GM12878 (cell line): ENCODE measurements around the gene ASB7. TPM values are rescaled to one million over a fixed set of nuclear protein-coding genes. Genes with fewer than 3 reads are reported as not detected.

Source experiments
- ATAC-seq: fragments of 200-7000 bp; cut with Tn5 transposase; 3 replicates; pipeline ENCODE4 v1.9.1; 2020; ENCODE audit warnings: mild to moderate bottlenecking, moderate library complexity
- BruUV-seq: library from RNA; stranded (reverse); fragments of 400-500 nt; replicated peaks from 2 replicates; lab custom pipeline; 2021; lab: Mats Ljungman, UMichigan
- CTCF ChIA-PET: fragments of 300-600 bp; sonication (Branson Sonifier 250); formaldehyde crosslinking; extraction: SDS; loops from one replicate; lab custom pipeline; 2021; ENCODE audit warnings: inconsistent platforms; lab: Yijun Ruan, JAX
- POLR2A ChIA-PET: fragments of 350-600 bp; formaldehyde crosslinking; extraction: SDS; loops from one replicate; lab custom pipeline; 2021; ENCODE audit warnings: inconsistent platforms; lab: Charles Lee
- RAD21 ChIA-PET: fragments of 300-600 bp; sonication (Branson Sonifier 250); formaldehyde crosslinking; loops from one replicate; lab custom pipeline; 2023; ENCODE audit warnings: antibody characterized with exemption; ENCODE audit not compliant: unreplicated experiment; lab: Charles Lee
- SMC1A ChIA-PET: fragments of 300-600 bp; sonication (Branson Sonifier 250); formaldehyde crosslinking; loops from one replicate; lab custom pipeline; 2023; ENCODE audit not compliant: unreplicated experiment, uncharacterized antibody; lab: Charles Lee
- DNase-seq: peaks from one replicate; pipeline ENCODE4 v3.0.0-alpha.2; 2011; ENCODE audit warnings: low read depth, low spot score
- FAIRE-seq: peaks from 3 replicates; lab custom pipeline; 2011; peaks lifted over from hg19 to GRCh38; lab: Jason Lieb, UNC
- H2AFZ ChIP-seq: 2 replicates; pipeline ENCODE4 v1.6.0; 2011; ENCODE audit warnings: low read depth, low read length, control low read depth; ENCODE audit not compliant: control insufficient read depth
- H3K27ac ChIP-seq: 2 replicates; pipeline ENCODE4 v1.5.1; 2011; ENCODE audit warnings: control low read depth; ENCODE audit not compliant: control insufficient read depth, insufficient read depth
- H3K27me3 ChIP-seq, 2 experiments: replicated peaks in 1 of 2; 2 replicates each; pipeline versions ENCODE4 v1.6.0 to v1.6.1; 2011; ENCODE audit warnings: low read length in 1 of 2; ENCODE audit not compliant: control insufficient read depth in 2 of 2, insufficient read depth in 2 of 2
- H3K36me3 ChIP-seq, 2 experiments: 2 replicates each; pipeline ENCODE4 v1.5.1; 2011; ENCODE audit warnings: low read length in 1 of 2; ENCODE audit not compliant: control insufficient read depth in 2 of 2, insufficient read depth in 2 of 2
- H3K4me1 ChIP-seq: 2 replicates; pipeline ENCODE4 v1.6.1; 2011; ENCODE audit warnings: mild to moderate bottlenecking, low read length, moderate library complexity, mixed read lengths; ENCODE audit not compliant: control insufficient read depth, insufficient read depth
- H3K4me2 ChIP-seq: 2 replicates; pipeline ENCODE4 v1.6.0; 2011; ENCODE audit warnings: control low read depth; ENCODE audit not compliant: control insufficient read depth, insufficient read depth
- H3K4me3 ChIP-seq: fragments of 200-600 bp; sonication (generic); 2 replicates; pipeline ENCODE4 v1.5.1; 2016
- H3K79me2 ChIP-seq: 2 replicates; pipeline ENCODE4 v1.6.0; 2011; ENCODE audit warnings: low read length; ENCODE audit not compliant: control insufficient read depth, insufficient read depth
- H3K9ac ChIP-seq: 2 replicates; pipeline ENCODE4 v1.8.0; 2011; ENCODE audit warnings: low read length, control low read depth, mixed read lengths; ENCODE audit not compliant: control insufficient read depth, insufficient read depth
- H3K9me3 ChIP-seq: replicated peaks from 3 replicates; pipeline ENCODE4 v1.5.1; 2011; ENCODE audit warnings: mild to moderate bottlenecking, low read length; ENCODE audit not compliant: control insufficient read depth, insufficient read depth
- H4K20me1 ChIP-seq: 2 replicates; pipeline ENCODE4 v1.6.0; 2011; ENCODE audit not compliant: control insufficient read depth, insufficient read depth
- ATF3 ChIP-seq: IDR thresholded peaks from 2 replicates; pipeline ENCODE4 v1.6.1; 2011; ENCODE audit warnings: low read depth, mild to moderate bottlenecking, low read length, moderate library complexity, borderline replicate concordance; ENCODE audit errors: extremely low read depth
- EP300 ChIP-seq, 2 experiments: fragments of 150-350 bp in 1 of 2; IDR thresholded peaks; 2 replicates each; pipeline ENCODE4 v1.6.1; 2011 to 2012; ENCODE audit warnings: low read depth in 2 of 2, low read length in 2 of 2, borderline replicate concordance in 1 of 2, improper control_type of control experiment in 1 of 2, inconsistent platforms in 1 of 2; ENCODE audit not compliant: control insufficient read depth in 1 of 2
- GABPA ChIP-seq: IDR thresholded peaks from 2 replicates; pipeline ENCODE4 v1.6.1; 2014; ENCODE audit warnings: antibody characterized with exemption, low read depth, mild to moderate bottlenecking, inconsistent platforms
- HCFC1 ChIP-seq: fragments of 150-350 bp; IDR thresholded peaks from 2 replicates; pipeline ENCODE4 v1.6.1; 2014; ENCODE audit warnings: low read length
- IKZF1 ChIP-seq: fragments of 450-650 bp; conservative IDR thresholded peaks from 2 replicates; pipeline ENCODE4 v1.6.1; 2017; ENCODE audit warnings: antibody characterized with exemption, mild to moderate bottlenecking
- KLF5 ChIP-seq: fragments of 450-650 bp; IDR thresholded peaks from 2 replicates; pipeline ENCODE4 v1.6.1; 2014; ENCODE audit warnings: mild to moderate bottlenecking; ENCODE audit not compliant: partially characterized antibody
- MEF2B ChIP-seq: fragments of 450-650 bp; IDR thresholded peaks from 2 replicates; pipeline ENCODE4 v1.6.1; 2018; ENCODE audit warnings: mild to moderate bottlenecking, moderate library complexity; ENCODE audit not compliant: partially characterized antibody, poor library complexity, severe bottlenecking
- NR2C2 ChIP-seq: IDR thresholded peaks from 2 replicates; pipeline ENCODE4 v1.6.1; 2011; ENCODE audit warnings: borderline replicate concordance, low read depth; ENCODE audit not compliant: control insufficient read depth, insufficient read length
- POLR2A ChIP-seq: IDR thresholded peaks from 2 replicates; pipeline ENCODE4 v1.6.1; 2011; ENCODE audit warnings: low read depth, mild to moderate bottlenecking, low read length
- POLR2AphosphoS5 ChIP-seq: IDR thresholded peaks from 2 replicates; pipeline ENCODE4 v1.6.1; 2011; ENCODE audit warnings: mild to moderate bottlenecking, low read length, inconsistent platforms
- POU2F2 ChIP-seq: IDR thresholded peaks from 3 replicates; pipeline ENCODE4 v1.6.1; 2011; ENCODE audit warnings: low read depth, mild to moderate bottlenecking, low read length, borderline replicate concordance
- RAD51 ChIP-seq: fragments of 450-650 bp; IDR thresholded peaks from 2 replicates; pipeline ENCODE4 v1.6.1; 2016; ENCODE audit warnings: moderate library complexity, mild to moderate bottlenecking, inconsistent platforms
- SMARCA5 ChIP-seq: fragments of 450-650 bp; IDR thresholded peaks from 2 replicates; pipeline ENCODE4 v1.6.1; 2017; ENCODE audit warnings: mild to moderate bottlenecking
- SP1 ChIP-seq: IDR thresholded peaks from one replicate; pipeline ENCODE4 v1.6.1; 2011; ENCODE audit warnings: low read depth, low read length
- ZNF207 ChIP-seq: fragments of 450-650 bp; IDR thresholded peaks from 2 replicates; pipeline ENCODE4 v1.6.1; 2014; ENCODE audit warnings: antibody characterized with exemption, mild to moderate bottlenecking, borderline replicate concordance
- WGBS: methylation state at CpG from one replicate; pipeline ENCODE4 v1.1.6; 2016; ENCODE audit warnings: low lambda C conversion rate; ENCODE audit not compliant: insufficient replicate concordance, insufficient coverage; ENCODE audit errors: missing lambda C conversion rate; 5-methylcytosine and 5-hydroxymethylcytosine counted together
- in situ Hi-C: fragments of 300-500 bp; cut with MboI; formaldehyde crosslinking; loops from 9 replicates; pipeline ENCODE4 v1.14.3; 2018; ENCODE audit warnings: mixed read lengths
- intact Hi-C: fragments of 100-400 bp; cut with micrococcal nuclease; formaldehyde crosslinking; loops from one replicate; pipeline ENCODE4 v1.14.2; 2022; ENCODE audit not compliant: unreplicated experiment
- polyA plus RNA-seq, 11 experiments: library from polyadenylated mRNA; depleted of rRNA in 4 of 11; unstranded in 6 of 11; stranded (reverse) in 5 of 11; fragments of >200 nt; fragmentation: Nextera tagmentation in 4 of 11; fragmentation: Illumina TruSeq in 1 of 11; extraction: Ambion mirVana in 4 of 11; extraction: Trizol in 1 of 11; gene quantifications; 1 replicate in 1 of 11; 2 replicates in 10 of 11; pipeline versions ENCODE4 v1.2.1 to v1.2.3, GENCODE V29; 2011 to 2016; ENCODE audit warnings: inconsistent platforms in 2 of 11, missing spikeins in 2 of 11, low read depth in 1 of 11
- total RNA-seq, 4 experiments: library from RNA; depleted of rRNA in 3 of 4; stranded (reverse); fragments of >200 nt in 3 of 4; fragmentation: Illumina TruSeq in 1 of 4; extraction: Trizol in 1 of 4; gene quantifications; 2 replicates each; pipeline versions ENCODE4 v1.2.1 to v1.2.3, GENCODE V29; 2013 to 2021
- TF ChIP-seq, protein P1 (sequence below): fragments of 450-650 bp; conservative IDR thresholded peaks from 2 replicates; pipeline ENCODE4 v1.6.1; 2017; ENCODE audit warnings: mild to moderate bottlenecking, moderate library complexity

ASB7 gene
- total and polyA plus RNA-seq, 10 of the 15 experiments (the other 5 are each of a cell fraction or from before 2014, with no cell fraction given) = 2.7 to 13.9 (median 8.6) TPM

- no peak for TF ChIP-seq KLF5
- no peak for TF ChIP-seq SP1
- TF ChIP-seq EP300 (IDR thresholded peaks at IDR 0.05; ENCODE audit: borderline replicate concordance in 1 of 2, control insufficient read depth in 1 of 2, low read depth in 2 of 2, low read length in 2 of 2) = no peak
- no peak for TF ChIP-seq IKZF1
- TF ChIP-seq NR2C2 = no peak
- TF ChIP-seq HCFC1 = no peak
- no peak for TF ChIP-seq POU2F2
- TF ChIP-seq, all 136 proteins: peak for 0
These were observed 33.1 kb downstream of the ASB7 start (continued) for GRCh38 chr15:100635406-100636071.

DNA sequence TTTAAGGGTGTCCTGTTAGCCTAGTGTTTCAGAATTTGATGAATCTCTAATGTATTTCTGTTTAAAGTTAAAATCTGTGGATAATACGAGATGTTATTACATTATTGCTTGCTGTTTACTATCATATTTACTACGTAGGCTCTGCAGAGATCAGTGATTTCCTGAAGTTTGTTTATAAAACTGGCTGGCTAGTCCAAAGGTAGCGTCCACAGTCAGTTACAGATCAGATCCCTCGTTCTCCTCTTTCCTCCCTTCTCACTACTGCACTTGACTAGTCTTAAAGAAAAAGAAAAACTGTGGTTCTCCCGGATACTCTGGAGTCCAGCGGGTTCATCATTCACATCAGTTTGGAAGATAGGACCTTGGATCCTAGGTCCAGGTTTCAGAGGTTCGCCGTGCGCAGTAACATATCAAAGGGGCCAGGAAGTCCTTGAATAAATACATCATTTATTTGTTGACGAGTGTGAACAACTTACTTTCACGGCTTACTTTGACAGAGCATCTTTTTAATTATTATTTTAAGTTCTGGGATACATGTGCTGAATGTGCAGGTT, 35.9 kb downstream of the ASB7 start:
- Histone ChIP-seq H3K4me1 (no peaks in the 10 kb centered on the region), H3K4me2 (no peak overlapping the region), H3K9me3 (no peaks in the 10 kb centered on the region), H3K9ac (no peak overlapping the region), H3K36me3 (no peaks in the 10 kb centered on the region; a peak in 2 of 4 replicates), H3K27me3 (no peaks in the 10 kb centered on the region), H4K20me1 (0 out of 2 replicates have a peak, but pooled peaks cover 3% of the 10 kb centered on the region), H2AFZ (no peak overlapping the region), H3K79me2 (no peaks in the 10 kb centered on the region; the same call in none of the 2 replicates), H3K4me3 (no peak overlapping the region), H3K27ac (no peak overlapping the region)
- CTCF ChIA-PET = interaction anchor here (0.7 to 1.3 kb wide), 3 partner anchors 11 to 518 kb away, joined by 3 to 4 read pairs (median 3); no protein-coding TSS in a partner anchor
- intact Hi-C loops = no loop called here
- 97% methylated on average over 11 of the region's 11 CpGs for WGBS
- TF ChIP-seq ZNF207 = no peak
- TF ChIP-seq SMARCA5 = no peak
- no peak for TF ChIP-seq MEF2B
- TF ChIP-seq, protein P1, sequence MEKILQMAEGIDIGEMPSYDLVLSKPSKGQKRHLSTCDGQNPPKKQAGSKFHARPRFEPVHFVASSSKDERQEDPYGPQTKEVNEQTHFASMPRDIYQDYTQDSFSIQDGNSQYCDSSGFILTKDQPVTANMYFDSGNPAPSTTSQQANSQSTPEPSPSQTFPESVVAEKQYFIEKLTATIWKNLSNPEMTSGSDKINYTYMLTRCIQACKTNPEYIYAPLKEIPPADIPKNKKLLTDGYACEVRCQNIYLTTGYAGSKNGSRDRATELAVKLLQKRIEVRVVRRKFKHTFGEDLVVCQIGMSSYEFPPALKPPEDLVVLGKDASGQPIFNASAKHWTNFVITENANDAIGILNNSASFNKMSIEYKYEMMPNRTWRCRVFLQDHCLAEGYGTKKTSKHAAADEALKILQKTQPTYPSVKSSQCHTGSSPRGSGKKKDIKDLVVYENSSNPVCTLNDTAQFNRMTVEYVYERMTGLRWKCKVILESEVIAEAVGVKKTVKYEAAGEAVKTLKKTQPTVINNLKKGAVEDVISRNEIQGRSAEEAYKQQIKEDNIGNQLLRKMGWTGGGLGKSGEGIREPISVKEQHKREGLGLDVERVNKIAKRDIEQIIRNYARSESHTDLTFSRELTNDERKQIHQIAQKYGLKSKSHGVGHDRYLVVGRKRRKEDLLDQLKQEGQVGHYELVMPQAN = no peak
- TF ChIP-seq POLR2AphosphoS5 = no peak
- no peak for TF ChIP-seq RAD51
- no peak for TF ChIP-seq POLR2A
- TF ChIP-seq ATF3 = no peak
- no peak for TF ChIP-seq GABPA
- SMC1A ChIA-PET = interaction anchor here (0.9 kb wide), 1 partner anchor 11 kb away, joined by 4 read pairs; no protein-coding TSS in a partner anchor
- no peak for DNase-seq
- RAD21 ChIA-PET = no interaction called here
- BruUV-seq = no TSS peak
- ATAC-seq = no peak
- in situ Hi-C loops = no loop called here
- FAIRE-seq = no peak
- POLR2A ChIA-PET = no interaction called here
